Chondrocyte (in vitro differentiated cells): ENCODE measurements around the gene SCAMP2. TPM values are rescaled to one million over a fixed set of nuclear protein-coding genes. Genes with fewer than 3 reads are reported as not detected.

Experiments used
- DNase-seq: peaks from one replicate; pipeline ENCODE4 v3.0.0; 2021; ENCODE audit warnings: mixed read lengths, low spot score
- H3K27ac Mint-ChIP-seq: one replicate; pipeline ENCODE4 v1.8.0; 2021; ENCODE audit warnings: mild to moderate bottlenecking, moderate library complexity, mixed read lengths; ENCODE audit not compliant: unreplicated experiment
- H3K27me3 Mint-ChIP-seq: 2 replicates; pipeline ENCODE4 v1.8.0; 2021; ENCODE audit warnings: low read depth, mixed read lengths
- H3K36me3 Mint-ChIP-seq: 2 replicates; pipeline ENCODE4 v1.8.0; 2021; ENCODE audit warnings: low read depth, mixed read lengths
- H3K4me1 Mint-ChIP-seq: 2 replicates; pipeline ENCODE4 v1.8.0; 2021; ENCODE audit warnings: low read depth, mild to moderate bottlenecking, mixed read lengths
- H3K4me3 Mint-ChIP-seq: one replicate; pipeline ENCODE4 v1.8.0; 2021; ENCODE audit warnings: mild to moderate bottlenecking, moderate library complexity, mixed read lengths; ENCODE audit not compliant: unreplicated experiment
- H3K9me3 Mint-ChIP-seq: 2 replicates; pipeline ENCODE4 v1.8.0; 2021; ENCODE audit warnings: low read depth, mixed read lengths
- total RNA-seq: library from RNA; stranded (reverse); gene quantifications from 3 replicates; pipeline ENCODE4 v1.2.1, GENCODE V29; 2021
- TF ChIP-seq, protein P1 (sequence below): fragments of 200-600 bp; sonication (generic); IDR thresholded peaks from 2 replicates; pipeline ENCODE4 v1.5.0; 2021; ENCODE audit warnings: antibody characterized with exemption, mild to moderate bottlenecking, moderate library complexity

Gene SCAMP2
- total RNA-seq, 1 donor from 2014 or later = 67.9 TPM

DNA sequence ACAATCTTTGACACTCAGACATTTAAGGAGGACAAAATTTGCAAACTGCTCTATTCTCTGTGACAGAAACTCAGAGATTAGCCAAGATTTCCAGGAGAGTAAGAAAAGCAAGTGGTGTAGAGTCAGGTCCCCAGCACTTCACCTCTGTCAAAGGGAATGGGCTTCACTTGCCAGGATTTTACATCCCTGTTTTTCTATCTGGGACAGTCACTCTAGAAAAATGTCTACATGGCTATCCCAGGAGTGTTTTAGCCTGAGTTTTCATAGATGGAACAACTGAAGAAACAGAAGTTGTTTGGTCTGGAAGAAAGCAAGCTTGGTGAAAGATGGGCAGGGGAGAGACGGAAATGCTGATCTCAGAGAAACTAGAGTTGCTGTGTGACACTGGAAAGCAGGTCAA is 30.5 kb upstream of the SCAMP2 start:
- H3K4me1 Mint-ChIP-seq = peaks cover 47% of the 10 kb centered on the region
- H3K27ac Mint-ChIP-seq = peak overlapping the region; percentile 93
- peak overlapping the region; percentile 49 for H3K4me3 Mint-ChIP-seq
- peaks cover 16% of the 10 kb centered on the region for H3K36me3 Mint-ChIP-seq
- no peak for DNase-seq
- no peaks in the 10 kb centered on the region for H3K9me3 Mint-ChIP-seq
- TF ChIP-seq, protein P1, sequence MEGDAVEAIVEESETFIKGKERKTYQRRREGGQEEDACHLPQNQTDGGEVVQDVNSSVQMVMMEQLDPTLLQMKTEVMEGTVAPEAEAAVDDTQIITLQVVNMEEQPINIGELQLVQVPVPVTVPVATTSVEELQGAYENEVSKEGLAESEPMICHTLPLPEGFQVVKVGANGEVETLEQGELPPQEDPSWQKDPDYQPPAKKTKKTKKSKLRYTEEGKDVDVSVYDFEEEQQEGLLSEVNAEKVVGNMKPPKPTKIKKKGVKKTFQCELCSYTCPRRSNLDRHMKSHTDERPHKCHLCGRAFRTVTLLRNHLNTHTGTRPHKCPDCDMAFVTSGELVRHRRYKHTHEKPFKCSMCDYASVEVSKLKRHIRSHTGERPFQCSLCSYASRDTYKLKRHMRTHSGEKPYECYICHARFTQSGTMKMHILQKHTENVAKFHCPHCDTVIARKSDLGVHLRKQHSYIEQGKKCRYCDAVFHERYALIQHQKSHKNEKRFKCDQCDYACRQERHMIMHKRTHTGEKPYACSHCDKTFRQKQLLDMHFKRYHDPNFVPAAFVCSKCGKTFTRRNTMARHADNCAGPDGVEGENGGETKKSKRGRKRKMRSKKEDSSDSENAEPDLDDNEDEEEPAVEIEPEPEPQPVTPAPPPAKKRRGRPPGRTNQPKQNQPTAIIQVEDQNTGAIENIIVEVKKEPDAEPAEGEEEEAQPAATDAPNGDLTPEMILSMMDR = no peak
- H3K27me3 Mint-ChIP-seq = no peaks in the 10 kb centered on the region

DNA sequence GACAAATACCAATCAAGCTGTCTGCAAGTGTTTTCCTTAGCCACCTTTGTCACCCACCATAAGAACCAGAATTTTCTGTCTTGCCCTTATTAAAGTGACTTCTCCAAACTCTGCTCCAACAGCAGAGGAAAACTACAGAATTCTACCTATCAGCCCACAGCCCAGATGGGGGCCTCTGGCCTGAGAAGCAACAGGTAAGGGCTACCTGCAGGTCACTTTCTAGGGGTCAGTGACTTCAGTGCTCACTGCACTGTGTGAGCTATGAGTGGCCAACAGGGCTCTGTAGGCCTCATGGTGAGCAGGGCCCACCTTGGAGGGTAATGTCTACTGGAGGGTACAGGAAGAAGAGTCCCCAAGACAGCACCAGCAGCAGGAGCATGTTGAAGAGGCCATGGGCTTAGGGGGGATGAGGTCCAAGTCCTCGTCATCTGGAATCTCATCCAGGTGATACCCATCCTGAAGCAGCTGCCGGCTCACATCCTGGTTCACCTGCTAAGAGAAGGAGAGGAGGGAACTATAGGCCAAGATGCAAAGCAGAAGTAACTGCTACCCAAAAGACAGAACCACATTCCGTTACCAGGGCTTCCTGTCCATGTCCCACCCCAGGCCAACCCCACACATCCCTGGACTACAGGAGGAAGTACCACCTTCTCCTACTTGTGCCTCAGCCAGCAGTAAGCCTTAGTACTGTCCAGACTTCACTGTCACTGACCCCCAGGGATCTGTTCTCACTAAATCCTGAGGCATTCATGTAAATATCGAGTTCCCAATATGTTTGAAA is 29.3 kb upstream of the SCAMP2 start:
- Mint-ChIP-seq H3K27ac (peak overlapping the region; percentile 8), H3K36me3 (peaks cover 16% of the 10 kb centered on the region), H3K4me3 (no peak overlapping the region)

DNA sequence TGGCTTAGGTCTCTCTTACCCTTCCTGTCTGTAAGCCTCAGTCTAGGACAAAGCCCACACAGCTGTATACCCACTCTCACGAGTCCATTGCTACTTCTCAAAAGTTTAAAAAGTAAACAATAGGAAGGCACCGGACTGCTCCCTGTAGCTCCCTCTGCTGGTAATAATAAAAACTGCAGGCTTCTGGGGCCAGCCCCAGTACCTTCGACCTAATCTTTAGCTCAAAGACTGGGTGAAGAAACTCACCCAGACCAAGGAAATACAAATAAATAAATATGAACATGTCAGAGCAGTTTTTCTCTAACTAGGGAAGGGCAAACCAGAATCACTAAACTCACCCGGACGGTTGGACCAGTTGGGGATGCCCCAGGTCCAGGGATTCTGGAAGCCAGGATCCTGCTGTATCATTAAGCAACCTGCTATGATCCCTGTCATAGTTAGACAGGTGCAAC is 28.5 kb upstream of the SCAMP2 start:
- no peak overlapping the region for H3K4me3 Mint-ChIP-seq
- DNase-seq = no peak
- peaks cover 16% of the 10 kb centered on the region for H3K36me3 Mint-ChIP-seq
- H3K9me3 Mint-ChIP-seq = no peaks in the 10 kb centered on the region
- TF ChIP-seq, protein P1 = peak; percentile 94
- no peaks in the 10 kb centered on the region for H3K27me3 Mint-ChIP-seq
- H3K27ac Mint-ChIP-seq = no peak overlapping the region
- H3K4me1 Mint-ChIP-seq = peaks cover 41% of the 10 kb centered on the region

More for the DNA sequence above, 29.3 kb upstream of the SCAMP2 start:
- no peak for DNase-seq
- H3K27me3 Mint-ChIP-seq = no peaks in the 10 kb centered on the region
- peaks cover 45% of the 10 kb centered on the region for H3K4me1 Mint-ChIP-seq
- no peaks in the 10 kb centered on the region for H3K9me3 Mint-ChIP-seq
- TF ChIP-seq, protein P1 = no peak

DNA sequence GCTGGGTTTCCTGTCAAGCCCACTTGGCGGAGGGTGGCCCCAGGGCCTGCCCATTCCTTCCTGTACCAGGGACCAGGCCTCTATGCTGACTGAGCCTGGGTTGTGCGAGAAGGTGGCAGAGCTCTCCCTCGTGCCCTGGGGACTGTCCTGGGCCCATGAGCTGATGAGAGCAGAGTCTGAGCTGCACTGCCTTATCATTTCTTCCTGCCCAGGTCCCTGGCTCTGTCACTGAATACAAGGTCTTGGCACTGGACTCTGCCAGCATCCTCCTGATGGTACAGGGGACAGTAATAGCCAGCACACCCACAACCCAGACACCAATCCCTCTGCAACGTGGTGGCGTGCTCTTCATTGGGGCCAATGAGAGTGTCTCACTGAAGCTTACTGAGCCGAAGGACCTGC is 24.1 kb upstream of the SCAMP2 start:
- peaks cover 13% of the 10 kb centered on the region for H3K4me1 Mint-ChIP-seq
- TF ChIP-seq, protein P1 = no peak

DNA sequence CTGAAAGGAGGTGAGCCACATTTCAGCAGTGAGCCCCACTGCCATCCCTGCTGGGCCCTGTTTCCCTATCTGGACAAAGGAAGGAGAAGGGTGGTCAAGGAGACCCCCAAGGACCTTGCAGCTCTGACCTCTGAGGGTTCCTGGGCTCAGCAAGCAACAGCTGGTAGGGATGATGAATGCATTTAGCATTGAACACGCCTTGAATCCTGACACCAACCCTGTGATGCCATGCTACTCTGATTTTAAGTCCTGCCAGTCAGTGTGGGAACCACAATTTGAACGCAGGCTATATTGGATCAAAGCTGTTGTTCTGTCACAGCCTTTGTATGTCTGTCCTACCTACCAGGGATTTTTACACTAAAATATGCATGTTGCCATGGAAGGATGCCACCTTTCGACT is 23.2 kb upstream of the SCAMP2 start:
- Mint-ChIP-seq H3K27ac (no peak overlapping the region), H3K36me3 (peaks cover 6% of the 10 kb centered on the region), H3K4me1 (peaks cover 5% of the 10 kb centered on the region), H3K4me3 (no peak overlapping the region), H3K27me3 (no peaks in the 10 kb centered on the region), H3K9me3 (no peaks in the 10 kb centered on the region)
- TF ChIP-seq, protein P1 = no peak
- no peak for DNase-seq

More for the DNA sequence above, 24.1 kb upstream of the SCAMP2 start:
- H3K36me3 Mint-ChIP-seq = peaks cover 9% of the 10 kb centered on the region
- H3K27me3 Mint-ChIP-seq = no peaks in the 10 kb centered on the region
- no peaks in the 10 kb centered on the region for H3K9me3 Mint-ChIP-seq
- no peak for DNase-seq
- H3K27ac Mint-ChIP-seq = no peak overlapping the region
- H3K4me3 Mint-ChIP-seq = no peak overlapping the region
